Right lobe of liver (tissue), 4 donors: Measurements from ENCODE around the gene MACROD1.

Experiments
- CTCF ChIP-seq, 4 donors: fragments of 200-600 bp in 3 of 4; fragments of 450-650 bp in 1 of 4; IDR thresholded peaks; one replicate each; pipeline versions ENCODE4 v1.5.1 to v1.8.0; 2016 to 2022; ENCODE audit warnings: antibody characterized with exemption in 4 of 4, mild to moderate bottlenecking in 2 of 4
- POLR2A ChIP-seq: fragments of 450-650 bp; IDR thresholded peaks from one replicate; pipeline ENCODE4 v1.6.1; 2017; ENCODE audit warnings: antibody characterized with exemption, mild to moderate bottlenecking
- donor health status: DM: no; HTN: no; CAD: no.
- donor health status: DM: no; HTN: no; CAD: no.
- donor health status: DM: no; HTN: yes; CAD: no.

DNA sequence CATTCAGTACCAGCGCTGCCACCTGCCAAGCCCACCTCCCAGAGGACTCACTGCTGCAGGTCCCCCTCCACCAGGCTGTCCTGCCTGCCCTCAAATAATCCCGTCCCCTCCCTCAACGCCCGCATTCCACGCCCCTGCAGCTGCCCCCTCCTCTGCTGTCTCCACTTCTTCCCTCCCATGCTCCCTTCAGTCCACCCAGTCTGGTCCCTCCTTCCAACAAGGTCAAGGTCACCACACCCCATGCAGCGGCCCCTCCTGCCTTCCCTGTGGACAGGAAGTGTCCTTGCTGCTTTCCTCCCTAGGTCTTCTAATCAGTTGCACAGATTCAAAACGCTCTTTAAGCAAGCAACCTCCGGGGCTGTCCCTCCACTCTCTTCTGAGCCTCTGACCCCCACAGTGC, 12.1 kb downstream of the MACROD1 start:
- TF ChIP-seq CTCF (IDR thresholded peaks at IDR 0.05) (no peak), POLR2A (no peak)
